GM12878 (cell line): ENCODE measurements around the gene POGLUT3. TPM values are rescaled to one million over a fixed set of nuclear protein-coding genes. Genes with fewer than 3 reads are reported as not detected.

Source experiments
- CHD2 ChIP-seq: IDR thresholded peaks from 2 replicates; pipeline ENCODE4 v1.6.1; 2011; ENCODE audit warnings: low read depth, low read length, improper control_type of control experiment, borderline replicate concordance
- EED ChIP-seq: sonication (generic); IDR thresholded peaks from 2 replicates; pipeline ENCODE4 v1.6.1; 2016; ENCODE audit warnings: antibody characterized with exemption, low read depth
- EGR1 ChIP-seq, 2 experiments: IDR thresholded peaks; 1 replicate in 1 of 2; 2 replicates in 1 of 2; pipeline ENCODE4 v1.6.1; 2011 to 2012; ENCODE audit warnings: low read depth in 2 of 2, low read length in 2 of 2, borderline replicate concordance in 1 of 2, mild to moderate bottlenecking in 1 of 2, moderate library complexity in 1 of 2
- FOS ChIP-seq: IDR thresholded peaks from 3 replicates; pipeline ENCODE4 v1.6.1; 2011; ENCODE audit warnings: borderline replicate concordance; ENCODE audit not compliant: insufficient read length; ENCODE audit errors: extremely low read depth
- FOXK2 ChIP-seq: fragments of 450-650 bp; IDR thresholded peaks from 2 replicates; pipeline ENCODE4 v1.6.1; 2017; ENCODE audit warnings: mild to moderate bottlenecking, moderate library complexity
- WRNIP1 ChIP-seq: IDR thresholded peaks from 2 replicates; pipeline ENCODE4 v1.6.1; 2011; ENCODE audit warnings: low read depth, low read length, improper control_type of control experiment, borderline replicate concordance
- polyA plus RNA-seq, 11 experiments: library from polyadenylated mRNA; depleted of rRNA in 4 of 11; unstranded in 6 of 11; stranded (reverse) in 5 of 11; fragments of >200 nt; fragmentation: Nextera tagmentation in 4 of 11; fragmentation: Illumina TruSeq in 1 of 11; extraction: Ambion mirVana in 4 of 11; extraction: Trizol in 1 of 11; gene quantifications; 1 replicate in 1 of 11; 2 replicates in 10 of 11; pipeline versions ENCODE4 v1.2.1 to v1.2.3, GENCODE V29; 2011 to 2016; ENCODE audit warnings: inconsistent platforms in 2 of 11, missing spikeins in 2 of 11, low read depth in 1 of 11
- total RNA-seq, 4 experiments: library from RNA; depleted of rRNA in 3 of 4; stranded (reverse); fragments of >200 nt in 3 of 4; fragmentation: Illumina TruSeq in 1 of 4; extraction: Trizol in 1 of 4; gene quantifications; 2 replicates each; pipeline versions ENCODE4 v1.2.1 to v1.2.3, GENCODE V29; 2013 to 2021
- TF ChIP-seq, protein P1 (sequence below): fragments of 450-650 bp; IDR thresholded peaks from 2 replicates; pipeline ENCODE4 v1.6.1; 2017; ENCODE audit warnings: mild to moderate bottlenecking
- TF ChIP-seq, protein P2 (sequence below): fragments of 450-650 bp; IDR thresholded peaks from 2 replicates; pipeline ENCODE4 v1.6.1; 2017; ENCODE audit warnings: borderline replicate concordance
- TF ChIP-seq, protein P3 (sequence below): fragments of 450-650 bp; IDR thresholded peaks from 2 replicates; pipeline ENCODE4 v1.6.1; 2017; ENCODE audit warnings: low read depth, mild to moderate bottlenecking, moderate library complexity
- TF ChIP-seq, protein P4 (sequence below): fragments of 450-650 bp; IDR thresholded peaks from 2 replicates; pipeline ENCODE4 v1.6.1; 2014; ENCODE audit warnings: mild to moderate bottlenecking

The POGLUT3 gene
- total and polyA plus RNA-seq, 10 of the 15 experiments (the other 5 are each of a cell fraction or from before 2014, with no cell fraction given): 3.7 to 21.5 (median 12.9) TPM

DNA sequence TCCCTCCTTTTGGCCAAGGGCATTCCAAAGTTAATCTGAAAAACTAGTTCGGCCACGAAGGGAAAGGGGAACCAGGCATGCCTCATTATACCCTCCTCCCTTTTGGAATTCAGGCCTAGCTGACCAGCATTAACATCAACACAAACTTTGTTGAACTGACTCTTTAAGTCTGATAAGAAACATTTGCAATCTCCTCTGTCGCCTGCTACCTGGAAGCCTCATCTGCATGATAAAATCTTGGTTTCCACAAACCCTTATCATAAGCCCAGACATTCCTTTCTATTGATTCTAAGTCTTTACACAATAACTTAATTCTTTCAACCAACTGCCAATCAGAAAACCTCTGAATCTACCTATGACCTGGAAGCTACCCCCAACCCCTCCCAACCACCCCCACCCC lies 11.4 kb downstream of the POGLUT3 start (continued):
- TF ChIP-seq, protein P1, sequence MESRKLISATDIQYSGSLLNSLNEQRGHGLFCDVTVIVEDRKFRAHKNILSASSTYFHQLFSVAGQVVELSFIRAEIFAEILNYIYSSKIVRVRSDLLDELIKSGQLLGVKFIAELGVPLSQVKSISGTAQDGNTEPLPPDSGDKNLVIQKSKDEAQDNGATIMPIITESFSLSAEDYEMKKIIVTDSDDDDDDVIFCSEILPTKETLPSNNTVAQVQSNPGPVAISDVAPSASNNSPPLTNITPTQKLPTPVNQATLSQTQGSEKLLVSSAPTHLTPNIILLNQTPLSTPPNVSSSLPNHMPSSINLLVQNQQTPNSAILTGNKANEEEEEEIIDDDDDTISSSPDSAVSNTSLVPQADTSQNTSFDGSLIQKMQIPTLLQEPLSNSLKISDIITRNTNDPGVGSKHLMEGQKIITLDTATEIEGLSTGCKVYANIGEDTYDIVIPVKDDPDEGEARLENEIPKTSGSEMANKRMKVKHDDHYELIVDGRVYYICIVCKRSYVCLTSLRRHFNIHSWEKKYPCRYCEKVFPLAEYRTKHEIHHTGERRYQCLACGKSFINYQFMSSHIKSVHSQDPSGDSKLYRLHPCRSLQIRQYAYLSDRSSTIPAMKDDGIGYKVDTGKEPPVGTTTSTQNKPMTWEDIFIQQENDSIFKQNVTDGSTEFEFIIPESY: no peak
- TF ChIP-seq CHD2: no peak
- TF ChIP-seq EGR1 (IDR thresholded peaks at IDR 0.05; ENCODE audit: borderline replicate concordance in 1 of 2, low read depth in 2 of 2, low read length in 2 of 2): no peak
- TF ChIP-seq, protein P2, sequence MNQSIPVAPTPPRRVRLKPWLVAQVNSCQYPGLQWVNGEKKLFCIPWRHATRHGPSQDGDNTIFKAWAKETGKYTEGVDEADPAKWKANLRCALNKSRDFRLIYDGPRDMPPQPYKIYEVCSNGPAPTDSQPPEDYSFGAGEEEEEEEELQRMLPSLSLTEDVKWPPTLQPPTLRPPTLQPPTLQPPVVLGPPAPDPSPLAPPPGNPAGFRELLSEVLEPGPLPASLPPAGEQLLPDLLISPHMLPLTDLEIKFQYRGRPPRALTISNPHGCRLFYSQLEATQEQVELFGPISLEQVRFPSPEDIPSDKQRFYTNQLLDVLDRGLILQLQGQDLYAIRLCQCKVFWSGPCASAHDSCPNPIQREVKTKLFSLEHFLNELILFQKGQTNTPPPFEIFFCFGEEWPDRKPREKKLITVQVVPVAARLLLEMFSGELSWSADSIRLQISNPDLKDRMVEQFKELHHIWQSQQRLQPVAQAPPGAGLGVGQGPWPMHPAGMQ: no peak
- no peak for TF ChIP-seq FOXK2
- no peak for TF ChIP-seq EED
- TF ChIP-seq WRNIP1: no peak
- TF ChIP-seq FOS: no peak
- TF ChIP-seq, protein P3, sequence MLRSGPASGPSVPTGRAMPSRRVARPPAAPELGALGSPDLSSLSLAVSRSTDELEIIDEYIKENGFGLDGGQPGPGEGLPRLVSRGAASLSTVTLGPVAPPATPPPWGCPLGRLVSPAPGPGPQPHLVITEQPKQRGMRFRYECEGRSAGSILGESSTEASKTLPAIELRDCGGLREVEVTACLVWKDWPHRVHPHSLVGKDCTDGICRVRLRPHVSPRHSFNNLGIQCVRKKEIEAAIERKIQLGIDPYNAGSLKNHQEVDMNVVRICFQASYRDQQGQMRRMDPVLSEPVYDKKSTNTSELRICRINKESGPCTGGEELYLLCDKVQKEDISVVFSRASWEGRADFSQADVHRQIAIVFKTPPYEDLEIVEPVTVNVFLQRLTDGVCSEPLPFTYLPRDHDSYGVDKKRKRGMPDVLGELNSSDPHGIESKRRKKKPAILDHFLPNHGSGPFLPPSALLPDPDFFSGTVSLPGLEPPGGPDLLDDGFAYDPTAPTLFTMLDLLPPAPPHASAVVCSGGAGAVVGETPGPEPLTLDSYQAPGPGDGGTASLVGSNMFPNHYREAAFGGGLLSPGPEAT: no peak
- TF ChIP-seq, protein P4, sequence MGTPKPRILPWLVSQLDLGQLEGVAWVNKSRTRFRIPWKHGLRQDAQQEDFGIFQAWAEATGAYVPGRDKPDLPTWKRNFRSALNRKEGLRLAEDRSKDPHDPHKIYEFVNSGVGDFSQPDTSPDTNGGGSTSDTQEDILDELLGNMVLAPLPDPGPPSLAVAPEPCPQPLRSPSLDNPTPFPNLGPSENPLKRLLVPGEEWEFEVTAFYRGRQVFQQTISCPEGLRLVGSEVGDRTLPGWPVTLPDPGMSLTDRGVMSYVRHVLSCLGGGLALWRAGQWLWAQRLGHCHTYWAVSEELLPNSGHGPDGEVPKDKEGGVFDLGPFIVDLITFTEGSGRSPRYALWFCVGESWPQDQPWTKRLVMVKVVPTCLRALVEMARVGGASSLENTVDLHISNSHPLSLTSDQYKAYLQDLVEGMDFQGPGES: no peak
- TF ChIP-seq, all 136 proteins: peak for 0
